K562 (cell line): ENCODE results near the gene ABCC1. TPM values are rescaled to one million over a fixed set of nuclear protein-coding genes. Genes with fewer than 3 reads are reported as not detected.

Experiments
- ATAC-seq: fragments of 200-7000 bp; cut with Tn5 transposase; 3 replicates; pipeline ENCODE4 v1.9.1; 2020; ENCODE audit warnings: moderate library complexity
- BruUV-seq: library from RNA; stranded (reverse); fragments of 400-500 nt; replicated peaks from 2 replicates; lab custom pipeline; 2021; lab: Mats Ljungman, UMichigan
- CTCF ChIA-PET: fragments of 300-600 bp; formaldehyde crosslinking; extraction: SDS; loops from one replicate; lab custom pipeline; 2021; ENCODE audit warnings: low intra/inter-chr PET ratio; lab: Yijun Ruan, JAX
- POLR2A ChIA-PET: fragments of 300-600, 350-650 bp; sonication (Branson Sonifier 250); formaldehyde crosslinking; extraction: SDS; loops from one replicate; lab custom pipeline; 2021; ENCODE audit warnings: antibody characterized with exemption, inconsistent platforms; lab: Yijun Ruan, JAX
- DNase-seq, 4 experiments: peaks; one replicate each; pipeline versions ENCODE4 v3.0.0 to v3.0.0-alpha.2; 2011 to 2018; ENCODE audit warnings: low spot score in 3 of 4, mixed read lengths in 3 of 4; ENCODE audit errors: extremely low read depth in 1 of 4
- FAIRE-seq: peaks from 2 replicates; lab custom pipeline; 2011; peaks lifted over from hg19 to GRCh38; lab: Jason Lieb, UNC
- H2AFZ ChIP-seq: 2 replicates; pipeline ENCODE4 v1.6.0; 2011; ENCODE audit warnings: low read depth, low read length, control low read depth, inconsistent platforms
- H3K27ac ChIP-seq: fragments of 200-600 bp; 3 replicates; pipeline ENCODE4 v1.8.0; 2011; ENCODE audit warnings: low read depth, mild to moderate bottlenecking, control low read depth, inconsistent platforms, low read length, moderate library complexity, mixed read lengths; ENCODE audit errors: extremely low read depth
- H3K27me3 ChIP-seq, 2 experiments: fragments of 300-600 bp in 1 of 2; 2 replicates in 1 of 2; 3 replicates in 1 of 2; pipeline versions ENCODE4 v1.6.0 to v1.8.0; 2011; ENCODE audit warnings: inconsistent platforms in 2 of 2, low read length in 2 of 2, mild to moderate bottlenecking in 1 of 2, mixed read lengths in 1 of 2, moderate library complexity in 1 of 2; ENCODE audit not compliant: control insufficient read depth in 2 of 2, insufficient read depth in 2 of 2
- H3K36me3 ChIP-seq: fragments of 300-600 bp; 3 replicates; pipeline ENCODE4 v1.8.0; 2011; ENCODE audit warnings: mild to moderate bottlenecking, low read length, inconsistent platforms; ENCODE audit not compliant: control insufficient read depth, insufficient read depth
- H3K4me1 ChIP-seq, 2 experiments: fragments of 200-600 bp in 1 of 2; replicated peaks in 1 of 2; 2 replicates in 1 of 2; 3 replicates in 1 of 2; pipeline versions ENCODE4 v1.5.1 to v1.8.0; 2011; ENCODE audit warnings: inconsistent platforms in 2 of 2, low read length in 2 of 2, mild to moderate bottlenecking in 1 of 2, mixed read lengths in 1 of 2, moderate library complexity in 1 of 2; ENCODE audit not compliant: control insufficient read depth in 2 of 2, insufficient read depth in 2 of 2
- H3K4me2 ChIP-seq: 2 replicates; pipeline ENCODE4 v1.6.1; 2011; ENCODE audit warnings: low read length, control low read depth, inconsistent platforms, mixed read lengths; ENCODE audit not compliant: insufficient read depth
- H3K4me3 ChIP-seq: fragments of 200-600 bp; sonication (generic), shearing (Covaris generic); 2 replicates; pipeline ENCODE4 v1.5.1; 2016; ENCODE audit warnings: control low read depth, inconsistent platforms
- H3K79me2 ChIP-seq: fragments of 200-600 bp; 3 replicates; pipeline ENCODE4 v1.8.0; 2011; ENCODE audit warnings: low read length, inconsistent platforms; ENCODE audit not compliant: control insufficient read depth, insufficient read depth
- H3K9ac ChIP-seq, 2 experiments: 2 replicates each; pipeline versions ENCODE4 v1.6.0 to v1.6.1; 2011; ENCODE audit warnings: low read depth in 2 of 2, low read length in 2 of 2, control low read depth in 1 of 2, inconsistent platforms in 1 of 2, mild to moderate bottlenecking in 1 of 2, mixed read lengths in 1 of 2; ENCODE audit not compliant: insufficient read depth in 1 of 2
- H3K9me1 ChIP-seq: one replicate; pipeline ENCODE4 v1.6.0; 2011; ENCODE audit warnings: inconsistent platforms, mild to moderate bottlenecking, low read length, moderate library complexity; ENCODE audit not compliant: control insufficient read depth, insufficient read depth
- H3K9me3 ChIP-seq: replicated peaks from 2 replicates; pipeline ENCODE4 v1.5.1; 2011; ENCODE audit warnings: low read depth, low read length, inconsistent platforms; ENCODE audit not compliant: control insufficient read depth, insufficient read depth
- H4K20me1 ChIP-seq: replicated peaks from 2 replicates; pipeline ENCODE4 v1.6.1; 2011; ENCODE audit warnings: low read length, inconsistent platforms, mixed read lengths; ENCODE audit not compliant: control insufficient read depth, insufficient read depth
- CBX8 ChIP-seq: fragments of 200-600 bp; sonication (generic); IDR thresholded peaks from 2 replicates; pipeline ENCODE4 v1.6.1; 2012; ENCODE audit warnings: borderline replicate concordance, mixed run types, low read depth, mild to moderate bottlenecking, moderate library complexity, mixed read lengths, low read length, control low read depth, inconsistent platforms; ENCODE audit not compliant: poor library complexity, severe bottlenecking; ENCODE audit errors: extremely low read depth
- E2F8 ChIP-seq: fragments of 450-650 bp; IDR thresholded peaks from 2 replicates; pipeline ENCODE4 v1.7.1; 2018; ENCODE audit warnings: mild to moderate bottlenecking, low read depth; ENCODE audit not compliant: partially characterized antibody
- ELK3 ChIP-seq: fragments of 450-650 bp; formaldehyde crosslinking; IDR thresholded peaks from 2 replicates; pipeline ENCODE4 v1.4.0; 2020; ENCODE audit warnings: mild to moderate bottlenecking
- HNRNPUL1 ChIP-seq: fragments of 200-400 bp; formaldehyde crosslinking; IDR thresholded peaks from 2 replicates; pipeline ENCODE4 v1.6.1; 2017; ENCODE audit warnings: low read length
- HOMEZ ChIP-seq: fragments of 250-450 bp; sonication (Bioruptor Pico); IDR thresholded peaks from 2 replicates; pipeline ENCODE4 v1.4.0; 2020; ENCODE audit warnings: mild to moderate bottlenecking, moderate library complexity
- NR2C1 ChIP-seq, 2 experiments: fragments of 450-650 bp; IDR thresholded peaks; 2 replicates each; pipeline ENCODE4 v1.6.1; 2017; ENCODE audit warnings: mild to moderate bottlenecking in 2 of 2, antibody characterized with exemption in 1 of 2, inconsistent platforms in 1 of 2, missing compliant biosample characterization in 1 of 2, missing genetic modification characterization in 1 of 2
- NR2C2 ChIP-seq, 2 experiments: fragments of 200-800 bp in 1 of 2; sonication (Bioruptor generic) in 1 of 2; sonication (generic) in 1 of 2; formaldehyde crosslinking in 1 of 2; IDR thresholded peaks; 2 replicates each; pipeline versions ENCODE4 v1.6.1 to v1.8.0; 2016 to 2022; ENCODE audit warnings: mild to moderate bottlenecking in 1 of 2, missing compliant biosample characterization in 1 of 2, missing genetic modification characterization in 1 of 2, missing genetic modification reagents in 1 of 2
- NR4A1 ChIP-seq, 2 experiments: fragments of 250-450 bp in 1 of 2; fragments of 450-650 bp in 1 of 2; sonication (Bioruptor Pico) in 1 of 2; IDR thresholded peaks; 2 replicates each; pipeline versions ENCODE4 v1.4.0 to v1.6.1; 2016 to 2020; ENCODE audit warnings: mild to moderate bottlenecking in 2 of 2, missing compliant biosample characterization in 1 of 2, missing genetic modification characterization in 1 of 2, moderate library complexity in 1 of 2
- ZBTB7A ChIP-seq: IDR thresholded peaks from 2 replicates; pipeline ENCODE4 v1.6.1; 2011; ENCODE audit warnings: low read depth, mild to moderate bottlenecking, low read length, moderate library complexity, borderline replicate concordance; ENCODE audit not compliant: control insufficient read depth
- ZBTB9 ChIP-seq: fragments of 450-650 bp; formaldehyde crosslinking; IDR thresholded peaks from 2 replicates; pipeline ENCODE4 v1.4.0; 2020; ENCODE audit warnings: mild to moderate bottlenecking, moderate library complexity
- ZFP1 ChIP-seq: fragments of 450-650 bp; formaldehyde crosslinking; IDR thresholded peaks from 2 replicates; pipeline ENCODE4 v1.4.0; 2020; ENCODE audit warnings: mild to moderate bottlenecking, mixed read lengths
- ZNF224 ChIP-seq: sonication (generic); formaldehyde crosslinking; IDR thresholded peaks from 2 replicates; pipeline ENCODE4 v1.8.0; 2022; ENCODE audit warnings: mild to moderate bottlenecking, missing genetic modification reagents
- WGBS: fragments of 100-300 bp; shearing (Covaris generic); methylation state at CpG from one replicate; pipeline ENCODE4 v1.1.6; 2016; ENCODE audit warnings: low coverage, mixed read lengths; ENCODE audit not compliant: insufficient coverage; ENCODE audit errors: missing lambda C conversion rate; 5-methylcytosine and 5-hydroxymethylcytosine counted together
- in situ Hi-C: fragments of 300-500 bp; cut with MboI; formaldehyde crosslinking; loops from 4 replicates; pipeline ENCODE4 v1.15.0; 2018; ENCODE audit warnings: inconsistent platforms, mixed read lengths
- intact Hi-C: fragments of 100-400 bp; cut with micrococcal nuclease; formaldehyde crosslinking; loops from 2 replicates; pipeline ENCODE4 v1.14.2; 2022
- polyA plus RNA-seq, 8 experiments: library from polyadenylated mRNA; depleted of rRNA in 4 of 8; stranded (reverse) in 5 of 8; unstranded in 3 of 8; fragments of >200 nt; fragmentation: Nextera tagmentation in 2 of 8; fragmentation: Illumina TruSeq in 1 of 8; extraction: Ambion mirVana in 2 of 8; extraction: Trizol in 1 of 8; gene quantifications; 2 replicates each; pipeline versions ENCODE4 v1.2.1 to v1.2.3, GENCODE V29; 2011 to 2014; ENCODE audit warnings: inconsistent platforms in 1 of 8, missing spikeins in 1 of 8
- total RNA-seq, 7 experiments: library from RNA; depleted of rRNA in 6 of 7; stranded (reverse); fragments of >200 nt in 6 of 7; fragmentation: Illumina TruSeq in 2 of 7; extraction: Trizol in 2 of 7; gene quantifications; 2 replicates each; pipeline versions ENCODE4 v1.2.1 to v1.2.3, GENCODE V29; 2011 to 2021; ENCODE audit warnings: low replicate concordance in 1 of 7

Gene ABCC1
- total and polyA plus RNA-seq, 9 of the 15 experiments (the other 6 are each of a cell fraction or from before 2014, with no cell fraction given) = 3.9 to 41.6 (median 10.0) TPM

GRCh38 chr16:16163109-16163508 lies 213.7 kb downstream of the ABCC1 start (continued):
- no peak for TF ChIP-seq ZBTB9
- no peak for TF ChIP-seq E2F8

GRCh38 chr16:16163571-16163970 lies 214.2 kb downstream of the ABCC1 start:
- 37% methylated on average over 5 of the region's 5 CpGs for WGBS
- CTCF ChIA-PET = no interaction called here
- ATAC-seq = no peak
- no peaks in the 10 kb centered on the region for H3K9me3 ChIP-seq
- POLR2A ChIA-PET = interaction anchor here (1.3 kb wide), 1 partner anchor 12 kb away, joined by 3 read pairs; no protein-coding TSS in a partner anchor
- intact Hi-C loops (no loop called here), in situ Hi-C loops (no loop called here)
- no peak overlapping the region for H3K27ac ChIP-seq
- FAIRE-seq = no peak
- no peak overlapping the region for H3K4me2 ChIP-seq
- H3K4me3 ChIP-seq = no peak overlapping the region
- no peaks in the 10 kb centered on the region for H4K20me1 ChIP-seq
- H3K36me3 ChIP-seq = no peaks in the 10 kb centered on the region
- no peaks in the 10 kb centered on the region; a peak in 1 of 5 replicates for H3K4me1 ChIP-seq
- H3K79me2 ChIP-seq = no peaks in the 10 kb centered on the region
- DNase-seq = no peak
- H2AFZ ChIP-seq = no peak overlapping the region
- no peaks in the 10 kb centered on the region for H3K9me1 ChIP-seq
- H3K9ac ChIP-seq = no peak overlapping the region
- no peak for TF ChIP-seq ELK3 (CRISPR knock-in tag)
- no peak for TF ChIP-seq NR2C2 (CRISPR knock-in tag; IDR thresholded peaks at IDR 0.05)
- TF ChIP-seq NR2C2 (tag; IDR thresholded peaks at IDR 0.05) = no peak
- no peak for TF ChIP-seq ZFP1 (CRISPR knock-in tag)
- TF ChIP-seq CBX8 = no peak
- no peak for TF ChIP-seq NR4A1 (CRISPR knock-in tag; IDR thresholded peaks at IDR 0.05)
- no peak for TF ChIP-seq NR4A1 (tag; IDR thresholded peaks at IDR 0.05)
- TF ChIP-seq ZBTB7A = no peak
- TF ChIP-seq HNRNPUL1 = no peak
- TF ChIP-seq ZNF224 (CRISPR knock-in tag) = no peak
- TF ChIP-seq NR2C1 (IDR thresholded peaks at IDR 0.05) = no peak
- no peak for TF ChIP-seq NR2C1 (tag; IDR thresholded peaks at IDR 0.05)
- no peak for TF ChIP-seq HOMEZ (CRISPR knock-in tag)
- H3K27me3 ChIP-seq = peaks cover 0 to 11% of the 10 kb centered on the region in 2 experiments; a peak in 2 of 5 replicates
- no TSS peak for BruUV-seq
